Measurements from ENCODE around the gene PPP4R1. TPM values are rescaled to one million over a fixed set of nuclear protein-coding genes. Genes with fewer than 3 reads are reported as not detected.
A peak's percentile ranks its signal among the peaks of the same experiment; 100 is the strongest.

Gene PPP4R1
- total RNA-seq, 6 experiments from 2014 or later = 15.0 to 36.5 (median 30.1) TPM

- intact Hi-C loops (cut with DNase I) = no loop called here
- DNase-seq = no peak
- H3K9me3 ChIP-seq = no peaks in the 10 kb centered on the region
- no peak for ATAC-seq
- H3K36me3 ChIP-seq = peaks cover 0 to 6% (median 0%) of the 10 kb centered on the region in 4 donors
- H3K4me3 ChIP-seq = no peak overlapping the region
- peaks cover 0 to 14% (median 0%) of the 10 kb centered on the region in 4 donors for H3K4me1 ChIP-seq
- TF ChIP-seq POLR2A (IDR thresholded peaks at IDR 0.05) = no peak
- TF ChIP-seq, protein P1, sequence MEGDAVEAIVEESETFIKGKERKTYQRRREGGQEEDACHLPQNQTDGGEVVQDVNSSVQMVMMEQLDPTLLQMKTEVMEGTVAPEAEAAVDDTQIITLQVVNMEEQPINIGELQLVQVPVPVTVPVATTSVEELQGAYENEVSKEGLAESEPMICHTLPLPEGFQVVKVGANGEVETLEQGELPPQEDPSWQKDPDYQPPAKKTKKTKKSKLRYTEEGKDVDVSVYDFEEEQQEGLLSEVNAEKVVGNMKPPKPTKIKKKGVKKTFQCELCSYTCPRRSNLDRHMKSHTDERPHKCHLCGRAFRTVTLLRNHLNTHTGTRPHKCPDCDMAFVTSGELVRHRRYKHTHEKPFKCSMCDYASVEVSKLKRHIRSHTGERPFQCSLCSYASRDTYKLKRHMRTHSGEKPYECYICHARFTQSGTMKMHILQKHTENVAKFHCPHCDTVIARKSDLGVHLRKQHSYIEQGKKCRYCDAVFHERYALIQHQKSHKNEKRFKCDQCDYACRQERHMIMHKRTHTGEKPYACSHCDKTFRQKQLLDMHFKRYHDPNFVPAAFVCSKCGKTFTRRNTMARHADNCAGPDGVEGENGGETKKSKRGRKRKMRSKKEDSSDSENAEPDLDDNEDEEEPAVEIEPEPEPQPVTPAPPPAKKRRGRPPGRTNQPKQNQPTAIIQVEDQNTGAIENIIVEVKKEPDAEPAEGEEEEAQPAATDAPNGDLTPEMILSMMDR (IDR thresholded peaks at IDR 0.05) = no peak
- no peaks in the 10 kb centered on the region for H3K27me3 ChIP-seq
- H3K27ac ChIP-seq = no peak overlapping the region
These were observed 36.1 kb downstream of the PPP4R1 start for GRCh38 chr18:9578306-9578705.

DNA sequence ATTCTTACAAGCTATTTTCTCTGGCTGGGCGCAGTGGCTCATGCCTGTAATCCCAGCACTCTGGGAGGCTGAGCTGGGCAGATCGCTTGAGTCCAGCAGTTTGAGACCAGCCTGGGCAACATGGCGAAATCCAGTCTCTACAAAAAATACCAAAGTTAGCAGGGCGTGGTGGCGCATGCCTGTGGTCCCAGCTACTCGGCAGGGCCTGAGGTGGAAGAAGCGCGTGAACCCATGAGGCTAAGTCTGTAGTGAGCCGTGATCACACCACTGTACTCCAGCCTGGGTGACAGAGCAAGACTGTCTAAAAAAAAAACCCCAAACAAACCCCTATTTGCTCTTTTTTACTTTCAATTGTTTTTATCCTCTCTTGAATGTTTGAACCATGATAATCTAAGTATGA is 37.0 kb downstream of the PPP4R1 start:
- Histone ChIP-seq H3K4me3 (no peak overlapping the region), H3K9me3 (no peaks in the 10 kb centered on the region), H3K4me1 (peaks cover 0 to 14% (median 0%) of the 10 kb centered on the region in 4 donors), H3K27ac (no peak overlapping the region), H3K27me3 (no peaks in the 10 kb centered on the region), H3K36me3 (peaks cover 0 to 3% (median 0%) of the 10 kb centered on the region in 4 donors)
- TF ChIP-seq POLR2A (IDR thresholded peaks at IDR 0.05) = no peak
- TF ChIP-seq, protein P1 (IDR thresholded peaks at IDR 0.05) = no peak
- 92% methylated on average over 5 of the region's 9 CpGs for WGBS (ENCODE audit: insufficient coverage, low coverage, low lambda C conversion rate, missing lambda C conversion rate)
- intact Hi-C loops (cut with DNase I) = no loop called here
- DNase-seq = no peak
- no peak for ATAC-seq

DNA sequence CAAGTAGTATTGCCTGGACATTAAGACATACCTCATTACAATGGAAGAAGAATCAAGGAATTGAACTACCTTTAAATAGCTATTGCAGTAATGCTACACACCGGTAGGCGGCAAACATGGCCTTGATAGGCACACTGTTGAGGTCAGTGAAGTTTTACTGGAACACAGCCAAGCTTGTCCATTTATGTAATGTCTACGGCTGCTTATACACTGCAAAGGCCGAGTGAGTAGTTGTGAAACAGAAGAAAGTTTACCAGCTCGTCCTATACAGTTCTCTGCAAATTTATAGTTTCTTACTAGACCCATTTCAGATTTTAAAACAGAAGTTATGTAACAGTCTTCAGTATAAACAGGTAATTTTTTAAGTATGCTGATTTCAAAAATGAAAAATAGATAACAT is 38.8 kb downstream of the PPP4R1 start:
- Histone ChIP-seq H3K27ac (peak overlapping the region in 2 of 3 donors; percentile 6 to 53), H3K4me3 (no peak overlapping the region), H3K9me3 (no peaks in the 10 kb centered on the region), H3K27me3 (no peaks in the 10 kb centered on the region), H3K36me3 (no peaks in the 10 kb centered on the region), H3K4me1 (peaks cover 0 to 9% (median 0%) of the 10 kb centered on the region in 4 donors)
- TF ChIP-seq, protein P1 (IDR thresholded peaks at IDR 0.05) = peak; percentile 86 to 96 (median 87)
- no peak for TF ChIP-seq POLR2A (IDR thresholded peaks at IDR 0.05)
- ATAC-seq (peak; percentile 99 to 100 (median 100)), DNase-seq (peak; percentile 62 to 87 (median 62))
- intact Hi-C loops (cut with DNase I) = no loop called here
- 3% methylated on average over 5 of the region's 5 CpGs for WGBS (ENCODE audit: insufficient coverage, low coverage, low lambda C conversion rate, missing lambda C conversion rate)

GRCh38 chr18:9574473-9575115 is 39.8 kb downstream of the PPP4R1 start:
- peaks cover 0 to 9% (median 0%) of the 10 kb centered on the region in 4 donors for H3K4me1 ChIP-seq
- ATAC-seq = no peak
- no peaks in the 10 kb centered on the region for H3K9me3 ChIP-seq
- intact Hi-C loops (cut with DNase I) = no loop called here
- DNase-seq = no peak
- WGBS (ENCODE audit: insufficient coverage, low coverage, low lambda C conversion rate, missing lambda C conversion rate) = 95% methylated on average over 7 of the region's 7 CpGs
- no peak for TF ChIP-seq POLR2A (IDR thresholded peaks at IDR 0.05)
- TF ChIP-seq, protein P1 (IDR thresholded peaks at IDR 0.05) = no peak
- no peak overlapping the region for H3K27ac ChIP-seq
- no peaks in the 10 kb centered on the region for H3K27me3 ChIP-seq
- no peak overlapping the region for H3K4me3 ChIP-seq
- peaks cover 0 to 4% (median 0%) of the 10 kb centered on the region in 4 donors for H3K36me3 ChIP-seq
